ENCODE data around the gene A2ML1. TPM values are rescaled to one million over a fixed set of nuclear protein-coding genes. Genes with fewer than 3 reads are reported as not detected.
"Not testable (repeated sequence)": the region's sequence is repeated elsewhere in the genome, so short reads cannot be mapped to it uniquely, and the experiment has no call there.

Gene A2ML1
- total and polyA plus RNA-seq, 8 donors: under 0.01 to 92.0 (median 1.1) TPM; not detected in 4

- peaks cover 3 to 17% (median 13%) of the 10 kb centered on the region in 4 donors for H3K36me3 ChIP-seq
- no peaks in the 10 kb centered on the region for H3K9me3 ChIP-seq
- intact Hi-C loops (cut with DNase I; ENCODE audit: low total_unique reads): no loop called here
- H3K4me3 ChIP-seq: peak overlapping the region; percentile 56 to 78 (median 68)
- peak; percentile 49 to 82 for DNase-seq
- WGBS, 5 donors: 1 to 4% (median 2%) methylated on average over 18 to 28 of the region's 35 CpGs
- no peaks in the 10 kb centered on the region for H3K27me3 ChIP-seq
- peak overlapping the region; percentile 30 to 92 (median 86) for H3K27ac ChIP-seq
- H3K4me1 ChIP-seq: peaks cover 14 to 39% (median 29%) of the 10 kb centered on the region in 4 donors
- TF ChIP-seq POLR2A (IDR thresholded peaks at IDR 0.05) (no peak), POLR2AphosphoS5 (IDR thresholded peaks at IDR 0.05) (no peak), EP300 (IDR thresholded peaks at IDR 0.05) (no peak), CTCF (IDR thresholded peaks at IDR 0.05) (no peak)
Observed at GRCh38 chr12:8914716-8915526, 92.5 kb downstream of the A2ML1 start.

- DNase-seq: no peak
- Histone ChIP-seq H3K27me3 (no peaks in the 10 kb centered on the region), H3K36me3 (peaks cover 9 to 29% (median 25%) of the 10 kb centered on the region in 4 donors), H3K4me1 (peaks cover 14 to 39% (median 29%) of the 10 kb centered on the region in 4 donors), H3K4me3 (no peak overlapping the region), H3K9me3 (no peaks in the 10 kb centered on the region), H3K27ac (no peak overlapping the region)
- intact Hi-C loops (cut with DNase I; ENCODE audit: low total_unique reads): no loop called here
- no peak for TF ChIP-seq EP300 (IDR thresholded peaks at IDR 0.05)
- TF ChIP-seq POLR2AphosphoS5 (IDR thresholded peaks at IDR 0.05): no peak
- no peak for TF ChIP-seq POLR2A (IDR thresholded peaks at IDR 0.05)
Observed at GRCh38 chr12:8916154-8916553, 93.7 kb downstream of the A2ML1 start.

- Histone ChIP-seq H3K36me3 (peaks cover 12 to 38% (median 34%) of the 10 kb centered on the region in 4 donors), H3K4me1 (peaks cover 14 to 39% (median 29%) of the 10 kb centered on the region in 4 donors), H3K4me3 (no peak overlapping the region), H3K27me3 (no peaks in the 10 kb centered on the region), H3K27ac (no peak overlapping the region), H3K9me3 (no peaks in the 10 kb centered on the region)
- WGBS, 5 donors: 73 to 78% (median 76%) methylated on average over 3 of the region's 3 CpGs
- no peak for TF ChIP-seq CTCF (IDR thresholded peaks at IDR 0.05)
- no peak for TF ChIP-seq POLR2A (IDR thresholded peaks at IDR 0.05)
- DNase-seq: no peak
- intact Hi-C loops (cut with DNase I; ENCODE audit: low total_unique reads): no loop called here
Observed at GRCh38 chr12:8917031-8917430, 94.6 kb downstream of the A2ML1 start.

- WGBS, 5 donors: 53 to 69% (median 67%) methylated on average over 1 of the region's 1 CpG
- no peak overlapping the region for H3K27ac ChIP-seq
- H3K9me3 ChIP-seq: no peaks in the 10 kb centered on the region
Observed at GRCh38 chr12:8917751-8918150, 95.3 kb downstream of the A2ML1 start.

GRCh38 chr12:8919643-8920042, 97.2 kb downstream of the A2ML1 start:
- H3K27me3 ChIP-seq; intact Hi-C loops (cut with DNase I; ENCODE audit: low total_unique reads); DNase-seq; H3K9me3 ChIP-seq; H3K27ac ChIP-seq; H3K4me3 ChIP-seq: not testable (repeated sequence)
- Histone ChIP-seq H3K4me1 (peaks cover 8 to 23% (median 15%) of the 10 kb centered on the region in 4 donors), H3K36me3 (peaks cover 16 to 60% (median 55%) of the 10 kb centered on the region in 4 donors)
- 70 to 85% (median 81%) methylated on average over 4 of the region's 4 CpGs for WGBS, 5 donors

More at GRCh38 chr12:8917751-8918150, 95.3 kb downstream of the A2ML1 start:
- H3K27me3 ChIP-seq: no peaks in the 10 kb centered on the region
- H3K4me1 ChIP-seq: peaks cover 14 to 37% (median 27%) of the 10 kb centered on the region in 4 donors
- H3K4me3 ChIP-seq: no peak overlapping the region
- DNase-seq: no peak
- intact Hi-C loops (cut with DNase I; ENCODE audit: low total_unique reads): no loop called here
- TF ChIP-seq EP300 (IDR thresholded peaks at IDR 0.05) (no peak), CTCF (IDR thresholded peaks at IDR 0.05) (no peak)
- H3K36me3 ChIP-seq: peaks cover 16 to 45% (median 41%) of the 10 kb centered on the region in 4 donors
